HepG2 (cell line): ENCODE results near the gene SFXN2. TPM values are rescaled to one million over a fixed set of nuclear protein-coding genes. Genes with fewer than 3 reads are reported as not detected.

Experiments
- ATAC-seq: fragments of 200-7000 bp; cut with Tn5 transposase; 3 replicates; pipeline ENCODE4 v1.9.1; 2020; ENCODE audit warnings: mild to moderate bottlenecking, moderate library complexity
- BruUV-seq: library from RNA; stranded (reverse); fragments of 400-500 nt; replicated peaks from 2 replicates; lab custom pipeline; 2021; lab: Mats Ljungman, UMichigan
- CTCF ChIA-PET: fragments of 300-600 bp; formaldehyde crosslinking; extraction: SDS; loops from one replicate; lab custom pipeline; 2021; ENCODE audit warnings: low total read pairs, inconsistent platforms, low intra/inter-chr PET ratio; lab: Yijun Ruan, JAX
- POLR2A ChIA-PET: fragments of 350-600 bp; sonication (Branson Sonifier 250); formaldehyde crosslinking; loops from one replicate; lab custom pipeline; 2020; ENCODE audit warnings: antibody characterized with exemption, inconsistent platforms; lab: Yijun Ruan, JAX
- DNase-seq: peaks from one replicate; pipeline ENCODE4 v3.0.0-alpha.2; 2015; ENCODE audit warnings: low spot score
- FAIRE-seq: peaks from 3 replicates; lab custom pipeline; 2011; peaks lifted over from hg19 to GRCh38; lab: Jason Lieb, UNC
- H2AFZ ChIP-seq: one replicate; pipeline ENCODE4 v1.6.1; 2011; ENCODE audit warnings: low read length, inconsistent platforms
- H3K27ac ChIP-seq: fragments of 300-600 bp; 3 replicates; pipeline ENCODE4 v1.8.0; 2011; ENCODE audit warnings: mixed run types, mild to moderate bottlenecking, mixed read lengths, low read length, inconsistent platforms; ENCODE audit not compliant: insufficient read depth; ENCODE audit errors: extremely low read length
- H3K27me3 ChIP-seq, 2 experiments: fragments of 200-600 bp in 1 of 2; 2 replicates in 1 of 2; 3 replicates in 1 of 2; pipeline versions ENCODE4 v1.6.0 to v1.8.0; 2011; ENCODE audit warnings: low read length in 2 of 2, mild to moderate bottlenecking in 2 of 2, moderate library complexity in 2 of 2, inconsistent platforms in 1 of 2; ENCODE audit not compliant: insufficient read depth in 2 of 2, control insufficient read depth in 1 of 2
- H3K36me3 ChIP-seq, 2 experiments: fragments of 200-600 bp in 1 of 2; replicated peaks in 1 of 2; 2 replicates in 1 of 2; 3 replicates in 1 of 2; pipeline versions ENCODE4 v1.5.1 to v1.8.0; 2011; ENCODE audit warnings: low read length in 2 of 2, inconsistent platforms in 1 of 2; ENCODE audit not compliant: insufficient read depth in 2 of 2, control insufficient read depth in 1 of 2
- H3K4me1 ChIP-seq: 2 replicates; pipeline ENCODE4 v1.5.1; 2012; ENCODE audit warnings: low read length, inconsistent platforms; ENCODE audit not compliant: insufficient read depth
- H3K4me2 ChIP-seq: 2 replicates; pipeline ENCODE4 v1.6.0; 2011; ENCODE audit warnings: low read depth, low read length, inconsistent platforms
- H3K4me3 ChIP-seq, 3 experiments: fragments of 200-600 bp in 1 of 3; sonication (generic), shearing (Covaris generic) in 1 of 3; replicated peaks in 1 of 3; 2 replicates each; pipeline ENCODE4 v1.5.1; 2011 to 2016; ENCODE audit warnings: low read length in 3 of 3, inconsistent platforms in 2 of 3, low read depth in 2 of 3, mild to moderate bottlenecking in 2 of 3, control low read depth in 1 of 3, mixed read lengths in 1 of 3; ENCODE audit not compliant: insufficient read depth in 1 of 3
- H3K79me2 ChIP-seq: one replicate; pipeline ENCODE4 v1.6.1; 2011; ENCODE audit warnings: low read length, inconsistent platforms; ENCODE audit not compliant: insufficient read depth
- H3K9ac ChIP-seq: 2 replicates; pipeline ENCODE4 v1.6.0; 2011; ENCODE audit warnings: mild to moderate bottlenecking, low read depth, low read length, inconsistent platforms; ENCODE audit not compliant: insufficient read depth
- H3K9me3 ChIP-seq: 2 replicates; pipeline ENCODE4 v1.5.1; 2012; ENCODE audit warnings: mild to moderate bottlenecking, low read length
- H4K20me1 ChIP-seq: 2 replicates; pipeline ENCODE4 v1.6.0; 2011; ENCODE audit warnings: inconsistent platforms, mild to moderate bottlenecking, low read length, moderate library complexity; ENCODE audit not compliant: insufficient read depth
- ARNTL ChIP-seq: sonication (generic); formaldehyde crosslinking; IDR thresholded peaks from 2 replicates; pipeline ENCODE4 v1.4.0; 2020; ENCODE audit warnings: mild to moderate bottlenecking, missing genetic modification reagents
- ATF7 ChIP-seq, 2 experiments: fragments of 450-650 bp in 1 of 2; sonication (generic) in 1 of 2; formaldehyde crosslinking in 1 of 2; IDR thresholded peaks; 2 replicates each; pipeline versions ENCODE4 v1.4.0 to v1.6.1; 2016 to 2020; ENCODE audit warnings: antibody characterized with exemption in 1 of 2, mild to moderate bottlenecking in 1 of 2, missing genetic modification reagents in 1 of 2
- GPN1 ChIP-seq: sonication (generic); formaldehyde crosslinking; IDR thresholded peaks from 2 replicates; pipeline ENCODE4 v1.5.1; 2020; ENCODE audit warnings: missing genetic modification reagents, borderline replicate concordance
- HHEX ChIP-seq: IDR thresholded peaks from 2 replicates; pipeline ENCODE4 v1.6.1; 2016; ENCODE audit warnings: control low read depth
- KDM6A ChIP-seq: IDR thresholded peaks from 2 replicates; pipeline ENCODE4 v1.6.1; 2016; ENCODE audit warnings: low read depth
- PHF5A ChIP-seq: IDR thresholded peaks from one replicate; pipeline ENCODE4 v1.6.1; 2018; ENCODE audit warnings: low read depth, missing genetic modification reagents; ENCODE audit not compliant: unreplicated experiment
- SSRP1 ChIP-seq: IDR thresholded peaks from 2 replicates; pipeline ENCODE4 v1.6.1; 2016; ENCODE audit warnings: control low read depth
- TBL1XR1 ChIP-seq: fragments of 150-350 bp; IDR thresholded peaks from 2 replicates; pipeline ENCODE4 v1.6.1; 2014; ENCODE audit warnings: borderline replicate concordance, low read length; ENCODE audit not compliant: partially characterized antibody
- ZKSCAN1 ChIP-seq: fragments of 150-350 bp; IDR thresholded peaks from 2 replicates; pipeline ENCODE4 v1.6.1; 2014; ENCODE audit warnings: low read length
- ZNF256 ChIP-seq: sonication (generic); formaldehyde crosslinking; conservative IDR thresholded peaks from 2 replicates; pipeline ENCODE4 v1.4.0; 2020; ENCODE audit warnings: missing genetic modification reagents
- ZNF337 ChIP-seq: sonication (generic); formaldehyde crosslinking; IDR thresholded peaks from 2 replicates; pipeline ENCODE4 v1.5.1; 2020; ENCODE audit warnings: missing genetic modification reagents, low read depth, mild to moderate bottlenecking, borderline replicate concordance
- ZNF564 ChIP-seq: sonication (generic); formaldehyde crosslinking; IDR thresholded peaks from 2 replicates; pipeline ENCODE4 v1.8.1; 2023; ENCODE audit warnings: mild to moderate bottlenecking, missing genetic modification reagents
- WGBS: methylation state at CpG from one replicate; pipeline ENCODE4 v1.1.6; 2017; ENCODE audit warnings: low lambda C conversion rate; 5-methylcytosine and 5-hydroxymethylcytosine counted together
- in situ Hi-C: cut with HindIII; loops from 2 replicates; pipeline ENCODE4 v1.10.0; 2017; ENCODE audit warnings: low pct_unique_long_range_greater_than_20kb; ENCODE audit not compliant: extremely low pct_ligation_motif_present
- intact Hi-C: fragments of 100-400 bp; cut with micrococcal nuclease; formaldehyde crosslinking; loops from one replicate; pipeline ENCODE4 v1.10.0; 2022; ENCODE audit not compliant: unreplicated experiment
- polyA plus RNA-seq, 8 experiments: library from polyadenylated mRNA; depleted of rRNA in 3 of 8; stranded (reverse) in 7 of 8; unstranded in 1 of 8; fragments of >200 nt; fragmentation: Illumina TruSeq in 4 of 8; extraction: Trizol in 4 of 8; gene quantifications; 2 replicates each; pipeline versions ENCODE4 v1.2.1 to v1.2.3, GENCODE V29; 2011 to 2016; ENCODE audit warnings: low read depth in 4 of 8, missing spikeins in 1 of 8, mixed read lengths in 1 of 8; ENCODE audit not compliant: insufficient read depth in 1 of 8
- total RNA-seq, 5 experiments: library from RNA; depleted of rRNA; stranded (reverse); fragments of >200 nt; fragmentation: Illumina TruSeq; extraction: Trizol; gene quantifications; 2 replicates each; pipeline ENCODE4 v1.2.3, GENCODE V29; 2016; ENCODE audit warnings: low read depth in 1 of 5

Gene SFXN2
- total and polyA plus RNA-seq, 2 of the 13 experiments (the other 11 are each of a cell fraction or from before 2014, with no cell fraction given) = 12.8 to 21.1 TPM

- H4K20me1 ChIP-seq = peaks cover 3% of the 10 kb centered on the region; the same call in 1 of the 2 replicates
- DNase-seq (no peak), ATAC-seq (no peak), FAIRE-seq (no peak)
- WGBS = 93% methylated on average over 3 of the region's 3 CpGs
- H3K4me2 ChIP-seq = no peak overlapping the region
- no peak overlapping the region for H3K27ac ChIP-seq
- BruUV-seq = no TSS peak
- CTCF ChIA-PET = no interaction called here
- H3K4me1 ChIP-seq = no peaks in the 10 kb centered on the region
- H3K4me3 ChIP-seq = no peak overlapping the region
- POLR2A ChIA-PET = no interaction called here
- no peaks in the 10 kb centered on the region for H3K9me3 ChIP-seq
- no peaks in the 10 kb centered on the region for H3K27me3 ChIP-seq
- intact Hi-C loops = no loop called here
- H2AFZ ChIP-seq = no peak overlapping the region
- H3K36me3 ChIP-seq = peaks cover 13 to 53% of the 10 kb centered on the region in 2 experiments
- in situ Hi-C loops = loop anchor here (10.0 to 25.0 kb wide), 2 partner anchors 179 to 336 kb away; no protein-coding TSS in a partner anchor
- H3K9ac ChIP-seq = no peak overlapping the region
- TF ChIP-seq ATF7 (IDR thresholded peaks at IDR 0.05) = no peak
- TF ChIP-seq ATF7 (CRISPR knock-in tag; IDR thresholded peaks at IDR 0.05) = no peak
- no peak for TF ChIP-seq KDM6A (CRISPR knock-in tag)
- no peak for TF ChIP-seq ARNTL (CRISPR knock-in tag)
- no peak for TF ChIP-seq ZKSCAN1
- no peak for TF ChIP-seq ZNF564 (CRISPR knock-in tag)
- no peak for TF ChIP-seq PHF5A (CRISPR knock-in tag)
- TF ChIP-seq HHEX = no peak
- TF ChIP-seq GPN1 (CRISPR knock-in tag) = no peak
- TF ChIP-seq SSRP1 (CRISPR knock-in tag) = no peak
- TF ChIP-seq TBL1XR1 = no peak
- TF ChIP-seq ZNF337 = no peak
- no peak for TF ChIP-seq ZNF256 (CRISPR knock-in tag)
- H3K79me2 ChIP-seq = peaks cover 17% of the 10 kb centered on the region
Measured at GRCh38 chr10:102726274-102726673, 11.8 kb downstream of the SFXN2 start.
